Measurements from ENCODE around the gene TNFSF18.

Gene TNFSF18

GRCh38 chr1:173052681-173053196 lies 2.0 kb upstream of the TNFSF18 start:
- Histone ChIP-seq H3K36me3 (no peaks in the 10 kb centered on the region), H3K27me3 (no peaks in the 10 kb centered on the region), H3K4me1 (ENCODE audit: control insufficient read depth in 1 of 2, insufficient read depth in 1 of 2, low read depth in 1 of 2, low read length in 1 of 2) (no peaks in the 10 kb centered on the region), H3K27ac (no peak overlapping the region), H3K9me3 (no peaks in the 10 kb centered on the region), H3K4me3 (ENCODE audit: low read depth in 1 of 2, low read length in 1 of 2) (no peak overlapping the region)
- no peak for TF ChIP-seq CTCF (IDR thresholded peaks at IDR 0.05)

- no peaks in the 10 kb centered on the region for H3K4me1 ChIP-seq (ENCODE audit: control insufficient read depth in 1 of 2, insufficient read depth in 1 of 2, low read depth in 1 of 2, low read length in 1 of 2)
- H3K27me3 ChIP-seq, result no peaks in the 10 kb centered on the region
- no peak overlapping the region for H3K27ac ChIP-seq
- TF ChIP-seq CTCF (IDR thresholded peaks at IDR 0.05), result no peak
- no peaks in the 10 kb centered on the region for H3K9me3 ChIP-seq
- H3K36me3 ChIP-seq, result no peaks in the 10 kb centered on the region
- no peak overlapping the region for H3K4me3 ChIP-seq (ENCODE audit: low read depth in 1 of 2, low read length in 1 of 2)
These were observed 1.5 kb downstream of the TNFSF18 start for GRCh38 chr1:173049322-173049633.

GRCh38 chr1:173048621-173049321 lies 2.0 kb downstream of the TNFSF18 start:
- Histone ChIP-seq H3K36me3 (no peaks in the 10 kb centered on the region), H3K9me3 (no peaks in the 10 kb centered on the region), H3K27ac (no peak overlapping the region), H3K27me3 (no peaks in the 10 kb centered on the region), H3K4me3 (ENCODE audit: low read depth in 1 of 2, low read length in 1 of 2) (no peak overlapping the region), H3K4me1 (ENCODE audit: control insufficient read depth in 1 of 2, insufficient read depth in 1 of 2, low read depth in 1 of 2, low read length in 1 of 2) (no peaks in the 10 kb centered on the region)
- no peak for TF ChIP-seq CTCF (IDR thresholded peaks at IDR 0.05)

- Histone ChIP-seq H3K4me1 (ENCODE audit: control insufficient read depth in 1 of 2, insufficient read depth in 1 of 2, low read depth in 1 of 2, low read length in 1 of 2) (no peaks in the 10 kb centered on the region), H3K9me3 (no peaks in the 10 kb centered on the region), H3K36me3 (no peaks in the 10 kb centered on the region), H3K4me3 (ENCODE audit: low read depth in 1 of 2, low read length in 1 of 2) (no peak overlapping the region), H3K27me3 (no peaks in the 10 kb centered on the region), H3K27ac (no peak overlapping the region)
- TF ChIP-seq CTCF (IDR thresholded peaks at IDR 0.05), result no peak
These were observed 6.1 kb downstream of the TNFSF18 start for GRCh38 chr1:173044656-173045055.

- H3K36me3 ChIP-seq, result no peaks in the 10 kb centered on the region
- H3K9me3 ChIP-seq, result no peaks in the 10 kb centered on the region
- H3K4me3 ChIP-seq (ENCODE audit: low read depth in 1 of 2, low read length in 1 of 2), result no peak overlapping the region
- no peak for TF ChIP-seq CTCF (IDR thresholded peaks at IDR 0.05)
- no peak overlapping the region for H3K27ac ChIP-seq
- H3K27me3 ChIP-seq, result no peaks in the 10 kb centered on the region
- no peaks in the 10 kb centered on the region for H3K4me1 ChIP-seq (ENCODE audit: control insufficient read depth in 1 of 2, insufficient read depth in 1 of 2, low read depth in 1 of 2, low read length in 1 of 2)
These were observed 7.5 kb downstream of the TNFSF18 start for GRCh38 chr1:173043253-173043652.
